A549 treated with CpdA at 1 μM for 4 hours (cell line): ENCODE data around the gene EIF4H. TPM values are rescaled to one million over a fixed set of nuclear protein-coding genes. Genes with fewer than 3 reads are reported as not detected.

Source experiments
- total RNA-seq: library from RNA; stranded (reverse); fragments of 200-300 nt; extraction: Qiagen RNA extraction; gene quantifications from 5 replicates; pipeline ENCODE4 v1.2.3, GENCODE V29; 2022; ENCODE audit warnings: low read depth

The EIF4H gene
- total RNA-seq = 296 to 344 TPM (median 305 TPM) in 5 replicates

GRCh38 chr7:74173866-74174605, at the start of gene EIF4H:
EIF4H (plus strand) TSS chr7:74174356; CDS start chr7:74174384, 28 bp downstream.

Other genes starting within 250 kb of the EIF4H start
- gene ELN, start 146.2 kb upstream of the EIF4H start, total RNA-seq = 0.07 to 0.13 TPM (median 0.09 TPM) in 4 of 5 replicates, not detected in the other
- gene LIMK1, start 90.6 kb upstream of the EIF4H start, total RNA-seq = 34.0 to 39.9 TPM (median 36.5 TPM) in 5 replicates
- 0.89 to 1.3 TPM (median 1.1 TPM) in 5 replicates for gene LAT2, start 35.6 kb downstream of the EIF4H start, total RNA-seq
- gene RFC2, start 80.0 kb downstream of the EIF4H start, total RNA-seq = 56.7 to 71.2 TPM (median 57.9 TPM) in 5 replicates
- gene CLIP2, start 115.1 kb downstream of the EIF4H start, total RNA-seq = 15.3 to 23.4 TPM (median 19.2 TPM) in 5 replicates